Upper lobe of left lung (tissue), 6 donors: ENCODE data around the gene ZNF865. TPM values are rescaled to one million over a fixed set of nuclear protein-coding genes. Genes with fewer than 3 reads are reported as not detected.

Source experiments
- ATAC-seq, 2 donors: fragments of 200-7000 bp; cut with Tn5 transposase; one replicate each; pipeline ENCODE4 v1.9.1; 2022; ENCODE audit warnings: mild to moderate bottlenecking in 2 of 2, moderate library complexity in 2 of 2; ENCODE audit not compliant: low FRiP score in 2 of 2
- DNase-seq, 2 donors: peaks; one replicate each; pipeline ENCODE4 v3.0.0-alpha.2; 2019 to 2020
- H3K27ac ChIP-seq, 4 donors: fragments of 200-600 bp; sonication (generic); one replicate each; pipeline ENCODE4 v1.5.1; 2016 to 2019
- H3K27me3 ChIP-seq, 4 donors: fragments of 200-600 bp; sonication (generic); one replicate each; pipeline ENCODE4 v1.5.1; 2017 to 2019
- H3K36me3 ChIP-seq, 4 donors: fragments of 200-600 bp; sonication (generic); one replicate each; pipeline ENCODE4 v1.5.1; 2016 to 2019
- H3K4me1 ChIP-seq, 4 donors: fragments of 200-600 bp; sonication (generic); one replicate each; pipeline ENCODE4 v1.5.1; 2018 to 2019
- H3K4me3 ChIP-seq, 4 donors: fragments of 200-600 bp; sonication (generic); one replicate each; pipeline ENCODE4 v1.5.1; 2017 to 2019; ENCODE audit warnings: mild to moderate bottlenecking in 2 of 4, moderate library complexity in 1 of 4
- H3K9me3 ChIP-seq, 4 donors: fragments of 200-600 bp; sonication (generic); one replicate each; pipeline ENCODE4 v1.5.1; 2018 to 2019
- CTCF ChIP-seq, 6 experiments: fragments of 450-650 bp in 4 of 6; fragments of 200-600 bp in 2 of 6; sonication (generic) in 2 of 6; IDR thresholded peaks; one replicate each; pipeline ENCODE4 v1.5.1; 2016 to 2019; ENCODE audit warnings: antibody characterized with exemption in 6 of 6
- EP300 ChIP-seq, 4 donors: sonication (generic); formaldehyde crosslinking; IDR thresholded peaks; one replicate each; pipeline ENCODE4 v1.5.1; 2017; ENCODE audit warnings: antibody characterized with exemption in 4 of 4, control low read depth in 2 of 4
- POLR2A ChIP-seq, 4 donors: fragments of 450-650 bp; IDR thresholded peaks; one replicate each; pipeline ENCODE4 v1.5.1; 2016 to 2017; ENCODE audit warnings: antibody characterized with exemption in 4 of 4, mild to moderate bottlenecking in 2 of 4
- POLR2AphosphoS5 ChIP-seq, 2 donors: sonication (generic); formaldehyde crosslinking; IDR thresholded peaks; one replicate each; pipeline ENCODE4 v1.5.1; 2017; ENCODE audit warnings: antibody characterized with exemption in 2 of 2
- WGBS, 2 donors: methylation state at CpG; one replicate each; pipeline ENCODE4 v1.1.5; 2017 to 2018; 5-methylcytosine and 5-hydroxymethylcytosine counted together
- total RNA-seq, 6 donors: library from RNA; depleted of rRNA in 4 of 6; stranded (reverse); fragments of >200 nt in 4 of 6; gene quantifications; one replicate each; pipeline versions ENCODE4 v1.1.0 to v1.2.1, GENCODE V29; 2016 to 2021
- donor health status: DM: no; HTN: no; CAD: no; lungs with moderate emphysema.
- donor health status: DM: no; HTN: yes; CAD: no; lungs with severe emphysema.

Gene ZNF865
- total RNA-seq, 6 donors from 2014 or later: 7.7 to 39.8 (median 20.6) TPM

DNA sequence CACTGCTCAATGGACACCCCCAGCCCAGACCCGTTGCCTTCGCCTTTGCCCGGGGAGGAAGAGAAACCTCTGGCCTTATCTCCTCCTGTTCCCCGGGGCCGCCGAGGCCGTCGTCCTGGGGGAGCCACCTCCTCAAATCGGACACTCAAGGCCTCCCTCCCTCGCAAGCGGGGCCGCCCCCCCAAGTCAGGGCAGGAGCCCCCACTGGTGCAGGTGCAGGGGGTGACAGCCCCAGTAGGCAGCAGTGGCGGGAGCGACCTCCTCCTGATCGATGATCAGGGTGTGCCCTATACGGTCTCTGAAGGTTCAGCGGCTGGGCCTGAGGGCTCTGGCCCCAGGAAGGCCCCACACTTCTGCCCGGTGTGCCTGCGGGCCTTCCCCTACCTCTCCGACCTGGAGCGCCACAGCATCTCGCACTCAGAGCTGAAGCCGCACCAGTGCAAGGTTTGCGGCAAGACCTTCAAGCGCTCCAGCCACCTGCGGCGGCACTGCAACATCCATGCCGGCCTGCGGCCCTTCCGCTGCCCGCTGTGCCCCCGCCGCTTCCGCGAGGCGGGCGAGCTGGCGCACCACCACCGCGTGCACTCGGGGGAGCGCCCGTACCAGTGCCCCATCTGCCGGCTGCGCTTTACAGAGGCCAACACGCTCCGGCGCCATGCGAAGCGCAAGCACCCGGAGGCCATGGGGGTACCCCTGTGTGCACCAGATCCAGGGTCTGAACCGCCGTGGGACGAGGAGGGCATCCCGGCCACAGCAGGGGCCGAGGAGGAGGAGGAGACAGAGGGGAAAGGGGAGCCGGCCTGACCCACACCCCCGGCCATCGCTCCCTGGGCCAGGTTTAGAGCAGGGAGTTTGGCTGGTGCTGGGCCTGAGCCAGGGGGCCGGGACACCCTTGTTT lies 3.1 kb upstream of the ZNF865 start:
- ATAC-seq (no peak), DNase-seq (peak in 1 of 2 donors; percentile 88)
- Histone ChIP-seq H3K4me1 (peaks cover 33 to 61% (median 40%) of the 10 kb centered on the region in 4 donors), H3K9me3 (no peaks in the 10 kb centered on the region), H3K36me3 (peaks cover 0 to 10% (median 3%) of the 10 kb centered on the region in 4 donors), H3K27ac (peak overlapping the region in 1 of 4 donors; percentile 99), H3K27me3 (no peaks in the 10 kb centered on the region), H3K4me3 (no peak overlapping the region)
- no peak for TF ChIP-seq EP300 (IDR thresholded peaks at IDR 0.05)
- no peak for TF ChIP-seq POLR2A (IDR thresholded peaks at IDR 0.05)
- TF ChIP-seq POLR2AphosphoS5 (IDR thresholded peaks at IDR 0.05): no peak
- no peak for TF ChIP-seq CTCF (IDR thresholded peaks at IDR 0.05)
- 95 to 100% methylated on average over 12 to 55 of the region's 60 CpGs for WGBS, 2 donors

DNA sequence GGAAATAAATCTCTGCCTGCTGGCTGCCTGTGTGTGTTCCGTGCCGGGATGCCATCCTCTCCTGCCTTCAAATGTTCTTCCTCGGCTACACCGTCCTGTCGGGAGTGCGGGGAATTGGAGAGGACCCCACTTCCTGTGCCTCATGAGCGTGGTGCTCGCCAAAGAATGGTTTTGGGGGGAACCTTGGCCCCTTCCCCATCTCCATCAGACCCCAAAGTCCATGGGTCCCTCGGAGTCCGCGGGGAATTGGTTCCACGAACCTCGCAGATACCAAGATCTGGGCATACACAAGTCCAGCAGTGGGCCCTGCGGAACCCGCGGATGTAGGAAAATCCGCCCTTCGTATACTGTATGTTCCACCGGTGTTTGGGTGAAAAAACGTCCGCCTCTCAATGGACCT lies 2.3 kb upstream of the ZNF865 start:
- no peak for TF ChIP-seq EP300 (IDR thresholded peaks at IDR 0.05)
- TF ChIP-seq CTCF (IDR thresholded peaks at IDR 0.05): no peak
- no peak for TF ChIP-seq POLR2AphosphoS5 (IDR thresholded peaks at IDR 0.05)
- no peak for TF ChIP-seq POLR2A (IDR thresholded peaks at IDR 0.05)
- Histone ChIP-seq H3K36me3 (peaks cover 0 to 13% (median 2%) of the 10 kb centered on the region in 4 donors), H3K27ac (peak overlapping the region in 1 of 4 donors; percentile 97), H3K4me1 (peaks cover 37 to 61% (median 40%) of the 10 kb centered on the region in 4 donors), H3K27me3 (no peaks in the 10 kb centered on the region), H3K9me3 (no peaks in the 10 kb centered on the region), H3K4me3 (no peak overlapping the region)
- WGBS, 2 donors: 88 to 93% methylated on average over 20 to 21 of the region's 21 CpGs
- ATAC-seq (no peak), DNase-seq (no peak)

- H3K27me3 ChIP-seq: no peaks in the 10 kb centered on the region
- ATAC-seq: no peak
- peak overlapping the region in 3 of 4 donors; percentile 94 to 97 (median 97) for H3K27ac ChIP-seq
- no peak for TF ChIP-seq POLR2A (IDR thresholded peaks at IDR 0.05)
- no peak for TF ChIP-seq CTCF (IDR thresholded peaks at IDR 0.05)
- no peak for TF ChIP-seq POLR2AphosphoS5 (IDR thresholded peaks at IDR 0.05)
- no peak for TF ChIP-seq EP300 (IDR thresholded peaks at IDR 0.05)
- H3K9me3 ChIP-seq: no peaks in the 10 kb centered on the region
- 76 to 81% methylated on average over 22 of the region's 22 CpGs for WGBS, 2 donors
- peaks cover 0 to 13% (median 2%) of the 10 kb centered on the region in 4 donors for H3K36me3 ChIP-seq
- H3K4me3 ChIP-seq: peak overlapping the region in 1 of 4 donors; percentile 85
- peaks cover 32 to 60% (median 34%) of the 10 kb centered on the region in 4 donors for H3K4me1 ChIP-seq
- no peak for DNase-seq
These were observed 1.7 kb upstream of the ZNF865 start for GRCh38 chr19:55603581-55604292.

DNA sequence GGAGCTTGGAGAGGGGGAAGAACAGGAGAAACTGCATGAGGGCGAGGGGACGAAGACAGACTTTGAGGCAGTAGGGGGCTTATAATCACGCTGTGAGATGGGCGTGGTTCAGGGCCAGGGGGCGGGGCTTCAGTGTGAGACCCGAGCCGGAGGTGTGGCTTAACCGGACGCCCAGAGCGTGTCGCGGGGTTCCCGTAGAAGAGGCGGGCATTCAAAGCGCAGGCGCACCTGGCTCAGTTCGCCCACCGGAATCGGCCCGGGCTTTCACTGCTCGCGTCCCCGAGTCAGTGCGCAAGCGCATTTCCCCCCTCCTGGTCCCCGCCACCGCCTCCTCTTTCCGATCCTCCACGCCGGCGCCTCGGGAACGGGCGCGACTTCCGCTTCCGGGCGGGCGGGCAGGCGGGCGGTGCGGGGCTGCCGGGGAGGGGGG lies 225 bp upstream of the ZNF865 start:
- peak; percentile 91 to 92 for ATAC-seq
- TF ChIP-seq CTCF (IDR thresholded peaks at IDR 0.05) (no peak), POLR2A (IDR thresholded peaks at IDR 0.05) (peak in 1 of 4 donors; percentile 44), POLR2AphosphoS5 (IDR thresholded peaks at IDR 0.05) (peak; percentile 77 to 84)
- Histone ChIP-seq H3K36me3 (peaks cover 0 to 21% (median 5%) of the 10 kb centered on the region in 4 donors), H3K4me1 (peaks cover 32 to 63% (median 34%) of the 10 kb centered on the region in 4 donors), H3K27me3 (no peaks in the 10 kb centered on the region), H3K4me3 (peak overlapping the region; percentile 79 to 95 (median 87)), H3K27ac (peak overlapping the region; percentile 93 to 97 (median 96)), H3K9me3 (no peaks in the 10 kb centered on the region)
- peak; percentile 97 to 98 for DNase-seq
- 0% methylated on average over 16 of the region's 43 CpGs for WGBS, 2 donors
